NOMO-1 treated with dmso at 0.1 percent for 144 hours (cell line): ENCODE data around the gene GALNT9.

Experiments used
- DNase-seq: peaks from one replicate; lab custom pipeline; 2025; ENCODE audit not compliant: unreplicated experiment; lab: John Stamatoyannopoulos, UW

GALNT9 gene

DNA sequence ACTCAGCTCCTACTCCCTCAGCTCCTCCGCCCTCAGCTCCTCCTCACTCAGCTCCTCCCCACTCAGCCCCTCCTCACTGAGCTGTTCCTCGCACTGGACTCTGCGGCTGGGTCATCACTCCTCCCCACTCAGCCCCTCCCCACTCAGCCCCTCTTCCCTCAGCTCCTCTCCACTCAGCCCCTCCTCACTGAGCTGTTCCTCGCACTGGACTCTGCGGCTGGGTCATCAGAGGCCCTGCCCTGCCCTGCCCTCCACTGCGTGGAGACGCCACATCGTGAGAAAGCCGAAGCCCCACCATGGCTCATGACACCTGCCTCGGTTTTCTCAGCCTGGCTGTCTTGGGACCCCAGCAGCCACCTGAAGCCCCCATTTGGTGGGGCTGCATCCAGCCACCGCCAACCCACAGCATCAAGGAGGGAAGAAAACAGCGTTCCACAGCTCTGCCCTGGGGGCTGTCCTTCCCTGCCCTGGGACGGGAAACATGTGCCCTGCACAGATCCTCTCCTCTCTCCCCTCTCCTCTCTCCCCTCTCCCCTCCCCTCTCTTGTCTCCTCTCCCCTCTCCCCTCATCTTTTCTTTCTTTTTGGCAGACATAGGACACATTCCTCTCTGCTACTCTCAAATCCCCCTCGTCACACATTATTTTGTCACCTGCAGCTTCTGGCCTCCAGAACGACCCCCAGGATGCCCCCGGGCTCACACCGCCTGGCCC is 167.4 kb downstream of the GALNT9 start:
- DNase-seq: no peak

DNA sequence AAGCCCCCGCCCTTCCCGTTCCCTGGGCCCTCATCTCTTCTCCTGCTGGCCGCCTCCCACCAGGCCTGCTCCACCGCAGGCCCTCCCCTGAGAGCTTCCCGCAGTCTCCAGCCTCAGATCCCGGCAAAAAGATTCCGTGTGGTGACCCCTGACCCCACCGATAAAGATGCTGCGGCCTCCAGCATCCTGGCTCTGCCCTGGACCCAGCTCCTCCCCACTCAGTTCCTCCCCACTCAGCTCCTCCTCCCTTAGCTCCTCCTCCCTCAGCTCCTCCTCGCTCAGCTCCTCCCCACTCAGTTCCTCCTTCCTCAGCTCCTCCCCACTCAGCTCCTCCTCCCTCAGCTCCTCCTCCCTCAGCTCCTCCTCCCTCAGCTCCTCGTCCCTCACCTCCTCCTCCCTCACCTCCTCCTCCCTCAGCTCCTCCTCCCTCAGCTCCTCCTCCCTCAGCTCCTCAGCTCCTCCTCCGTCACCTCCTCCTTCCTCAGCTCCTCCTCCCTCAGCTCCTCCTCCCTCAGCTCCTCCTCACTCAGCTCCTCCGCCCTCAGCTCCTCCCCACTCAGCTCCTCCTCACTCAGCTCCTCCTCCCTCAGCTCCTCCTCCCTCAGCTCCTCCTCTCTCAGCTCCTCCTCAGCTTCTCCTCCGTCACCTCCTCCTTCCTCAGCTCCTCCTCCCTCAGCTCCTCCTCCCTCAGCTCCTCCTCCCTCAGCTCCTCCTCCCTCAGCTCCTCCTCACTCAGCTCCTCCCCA is 168.2 kb downstream of the GALNT9 start:
- DNase-seq: no peak

- DNase-seq: no peak
Measured at GRCh38 chr12:132160601-132161035, 168.8 kb downstream of the GALNT9 start.

DNA sequence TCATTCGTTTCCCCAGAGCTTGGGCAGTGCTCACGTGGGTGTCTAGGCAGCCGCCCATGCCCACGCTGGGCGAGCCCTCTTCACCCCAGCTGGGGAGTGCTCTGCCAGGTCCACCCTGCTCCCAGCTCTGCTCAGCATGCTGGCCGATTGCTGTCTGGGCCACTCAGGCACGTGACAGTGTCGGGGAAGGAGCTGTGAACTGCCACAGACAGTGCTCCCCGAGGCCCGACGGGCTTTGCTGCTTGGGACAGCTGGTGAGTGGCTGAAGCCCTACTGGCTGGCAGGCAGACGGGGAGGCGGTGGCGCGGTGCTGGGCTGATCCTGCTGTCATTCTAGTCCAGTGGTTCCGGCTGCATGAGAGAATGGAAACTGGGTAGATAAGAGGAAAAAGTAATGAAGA is 169.4 kb downstream of the GALNT9 start:
- no peak for DNase-seq

GRCh38 chr12:132159555-132160003 is 169.8 kb downstream of the GALNT9 start:
- no peak for DNase-seq

DNA sequence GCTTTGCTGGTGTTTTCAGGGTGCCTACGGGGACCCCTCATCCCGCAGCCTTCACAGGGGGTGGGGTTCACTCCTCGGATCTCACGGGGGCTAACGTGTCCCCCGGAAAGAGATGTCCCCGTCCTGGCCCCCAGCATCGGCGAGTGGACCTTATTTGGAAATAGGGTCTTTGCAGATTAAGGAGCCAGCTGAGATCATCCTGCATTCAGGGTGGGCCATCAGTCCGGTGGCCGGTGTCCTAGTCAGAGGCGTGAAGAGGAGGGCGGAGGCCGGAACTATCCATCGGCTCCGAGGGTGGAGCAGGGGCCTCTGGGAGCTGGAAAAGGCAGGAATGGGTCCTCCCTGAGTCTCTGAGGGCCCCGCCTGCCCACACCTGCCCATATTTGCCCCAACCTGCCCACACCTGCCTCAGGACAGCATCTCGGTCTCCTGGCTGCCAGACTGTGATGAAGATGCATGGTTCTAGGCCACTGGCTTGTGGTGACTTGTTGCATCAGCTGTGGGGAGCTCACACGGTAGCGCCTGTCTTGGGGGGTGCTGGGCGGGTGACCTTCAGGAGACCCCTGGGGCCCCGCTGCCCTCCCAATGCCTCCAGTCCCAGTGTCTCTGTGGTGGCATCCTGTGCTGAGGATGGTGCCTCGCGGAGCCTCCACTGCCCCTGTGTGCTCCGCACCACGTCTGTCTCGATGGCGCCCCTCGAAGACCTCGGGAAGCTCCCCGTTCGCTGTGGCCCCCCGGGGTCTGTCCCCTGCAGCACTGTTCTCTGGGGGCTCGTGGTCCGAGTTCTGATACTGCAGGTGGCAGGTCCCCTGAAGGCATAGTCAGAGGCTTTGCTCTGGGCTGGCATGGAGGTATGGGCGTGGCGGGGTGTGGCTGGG is 170.5 kb downstream of the GALNT9 start:
- DNase-seq: no peak

DNA sequence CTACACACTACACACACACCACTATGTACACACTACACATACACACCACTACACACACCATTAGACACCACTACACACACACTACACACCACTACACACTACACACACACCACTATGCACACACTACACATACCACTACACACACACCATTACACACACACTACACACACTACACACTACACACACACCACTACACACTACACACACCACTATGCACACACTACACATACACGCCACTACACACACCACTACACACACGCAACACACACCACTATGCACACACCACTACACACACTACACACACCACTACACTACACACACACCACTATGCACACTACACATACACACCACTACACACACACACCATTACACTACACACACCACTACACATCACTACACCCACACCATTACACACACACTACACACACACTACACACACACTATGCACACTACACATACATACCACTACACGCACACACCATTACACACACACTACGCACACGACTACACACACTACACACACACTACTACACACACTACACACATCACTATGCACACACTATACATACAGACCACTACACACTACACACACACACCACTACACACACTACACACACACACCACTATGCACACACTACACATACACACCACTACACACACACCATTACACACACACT is 171.5 kb downstream of the GALNT9 start:
- no peak for DNase-seq

DNA sequence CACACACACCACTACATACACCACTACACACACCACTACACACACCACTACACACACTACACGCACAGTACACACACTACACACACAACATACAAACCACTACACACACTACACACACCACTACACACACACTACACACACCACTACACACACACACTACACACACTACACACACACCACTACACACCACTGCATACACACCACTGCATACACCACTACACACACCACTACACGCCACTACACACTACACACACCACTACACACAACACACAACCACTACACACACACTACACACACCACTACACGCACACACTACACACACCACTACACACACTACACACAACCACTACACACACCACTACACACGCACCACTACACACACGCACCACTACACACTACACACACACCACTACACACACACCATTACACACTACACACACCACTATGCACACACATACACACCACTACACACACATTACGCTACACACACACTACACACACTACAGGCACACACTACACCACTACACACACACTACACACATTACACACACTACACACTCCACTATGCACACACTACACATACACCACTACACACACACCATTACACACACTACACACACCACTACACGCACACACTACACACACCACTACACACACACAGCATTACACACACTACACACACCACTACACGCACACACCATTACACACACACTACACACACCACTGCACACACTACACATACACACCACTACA is 172.6 kb downstream of the GALNT9 start:
- no peak for DNase-seq

DNA sequence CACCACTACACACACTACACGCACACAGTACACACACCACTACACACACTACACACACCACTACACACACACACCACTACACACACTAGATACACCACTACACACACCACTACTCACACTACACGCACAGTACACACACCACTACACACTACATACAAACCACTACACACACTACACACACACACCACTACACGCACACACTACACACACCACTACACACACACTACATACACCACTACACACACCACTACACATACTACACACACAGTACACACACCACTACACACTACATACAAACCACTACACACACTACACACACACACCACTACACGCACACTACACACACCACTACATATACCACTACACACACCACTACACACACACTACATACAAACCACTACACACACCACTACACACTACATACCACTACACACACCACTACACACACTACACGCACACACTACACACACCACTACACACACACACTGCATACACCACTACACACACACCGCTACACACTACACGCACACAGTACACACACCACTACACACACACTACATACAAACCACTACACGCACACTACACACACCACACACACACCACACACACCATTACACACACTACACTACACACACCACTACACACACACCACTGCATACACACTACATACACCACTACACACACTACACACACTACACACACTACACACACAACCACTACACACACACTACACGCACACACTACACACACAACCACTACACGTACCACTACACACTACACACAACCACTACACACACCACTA is 173.4 kb downstream of the GALNT9 start:
- DNase-seq: no peak

DNA sequence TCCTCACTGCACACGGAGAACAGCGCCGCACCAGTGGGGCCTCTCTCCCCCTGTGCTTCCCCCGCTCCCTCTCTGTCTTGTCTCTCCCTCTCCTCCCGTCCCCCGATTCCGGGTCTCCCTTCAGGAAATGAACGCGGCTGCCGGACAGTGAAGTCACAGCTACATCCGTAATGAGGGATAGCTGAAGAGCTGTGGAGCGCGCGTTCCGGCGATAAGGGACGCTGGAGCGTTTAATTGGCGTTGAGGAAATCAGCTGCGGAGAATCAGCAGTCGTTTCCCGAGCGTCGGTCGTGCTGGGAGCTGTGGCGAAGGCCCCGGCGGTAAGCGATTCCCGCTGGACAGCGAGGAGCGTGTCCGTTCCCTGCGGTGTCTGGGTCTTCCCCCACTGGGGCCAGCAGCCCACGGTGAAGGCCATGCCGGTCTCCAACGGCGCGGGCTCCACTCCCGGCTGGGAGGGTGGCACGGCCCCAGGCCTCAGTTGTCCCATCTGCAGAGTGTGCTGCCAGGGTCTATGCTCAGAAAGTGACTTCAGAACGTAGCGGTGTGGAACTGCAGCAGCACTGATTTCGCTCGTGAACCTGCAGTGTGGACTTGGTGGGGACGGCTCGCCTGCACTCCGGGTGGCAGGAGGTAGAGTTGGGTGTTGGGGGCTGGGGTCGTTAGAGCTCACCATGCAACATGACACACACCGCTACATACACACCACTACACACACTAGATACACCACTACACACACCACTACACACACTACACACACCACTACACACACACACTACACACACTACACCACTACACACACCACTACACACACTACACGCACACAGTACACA is 174.2 kb downstream of the GALNT9 start:
- no peak for DNase-seq

DNA sequence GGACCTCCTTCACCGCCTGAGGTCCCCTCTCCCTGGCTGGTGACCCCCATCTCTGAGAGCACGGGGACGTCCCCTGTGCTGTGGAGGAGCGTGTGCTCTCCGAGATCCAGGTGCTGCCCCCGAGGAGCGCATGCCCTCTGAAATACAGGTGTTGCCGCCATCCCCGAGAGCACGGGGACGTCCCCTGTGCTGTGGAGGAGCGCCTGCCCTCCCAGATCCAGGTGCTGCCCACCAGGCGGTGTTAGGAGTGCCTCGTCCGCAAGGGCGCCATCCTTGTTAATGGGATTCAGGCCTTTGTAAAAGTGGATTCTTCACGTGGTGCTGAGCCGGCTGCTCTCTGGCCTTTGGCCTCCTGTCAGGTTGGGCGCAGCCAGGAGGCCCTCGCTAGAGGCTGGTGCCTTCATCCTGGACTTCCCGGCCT is 175.0 kb downstream of the GALNT9 start:
- no peak for DNase-seq

DNA sequence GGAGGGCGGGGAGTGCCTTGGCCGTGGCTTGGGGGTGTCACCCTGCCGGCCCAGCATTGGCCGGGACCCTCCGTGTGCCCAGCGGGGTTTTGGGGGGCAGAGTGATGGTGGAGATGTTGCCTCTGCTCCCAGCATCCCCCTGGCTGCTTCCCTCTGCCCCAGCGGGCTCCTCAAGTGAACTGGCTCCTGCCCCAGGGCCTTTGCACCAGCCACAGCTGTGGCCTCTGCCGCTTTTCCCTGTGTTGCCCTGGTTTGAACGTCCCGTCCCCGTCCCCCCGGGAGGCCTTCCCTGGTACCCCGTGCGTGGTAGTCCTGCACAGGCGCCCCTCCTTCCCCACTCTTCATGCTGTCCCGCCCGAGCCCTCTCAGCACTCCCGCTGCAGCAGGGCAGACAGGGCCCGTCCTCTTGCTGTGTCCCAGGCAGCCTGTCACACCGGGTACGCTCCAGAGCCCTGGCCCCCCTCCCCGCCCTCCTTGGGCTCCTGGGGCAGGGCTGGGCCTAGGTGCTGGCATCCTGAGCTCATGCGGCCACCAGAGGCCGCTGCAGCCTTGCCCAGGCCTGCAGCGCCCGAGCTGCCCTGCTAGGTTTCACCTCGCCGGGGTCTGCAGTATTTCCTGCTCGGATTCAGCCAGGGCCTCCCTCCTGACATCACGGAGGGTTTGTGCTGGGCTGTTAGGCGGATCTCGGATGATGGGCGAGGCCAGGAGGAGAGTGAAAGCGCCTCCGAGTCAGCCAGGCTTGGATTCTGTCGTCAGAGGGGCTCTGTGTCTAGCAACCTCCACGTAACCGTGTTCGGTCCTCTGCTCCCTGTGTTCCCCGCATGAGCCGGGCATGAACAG is 175.7 kb downstream of the GALNT9 start:
- DNase-seq: peak; percentile 51

GRCh38 chr12:132152953-132153352 is 176.4 kb downstream of the GALNT9 start:
- DNase-seq: no peak

- DNase-seq: no peak
Measured at GRCh38 chr12:132152411-132152821, 177.0 kb downstream of the GALNT9 start.

- DNase-seq: no peak
Measured at GRCh38 chr12:132151766-132152410, 177.5 kb downstream of the GALNT9 start.

GRCh38 chr12:132151145-132151765 is 178.1 kb downstream of the GALNT9 start:
- no peak for DNase-seq

DNA sequence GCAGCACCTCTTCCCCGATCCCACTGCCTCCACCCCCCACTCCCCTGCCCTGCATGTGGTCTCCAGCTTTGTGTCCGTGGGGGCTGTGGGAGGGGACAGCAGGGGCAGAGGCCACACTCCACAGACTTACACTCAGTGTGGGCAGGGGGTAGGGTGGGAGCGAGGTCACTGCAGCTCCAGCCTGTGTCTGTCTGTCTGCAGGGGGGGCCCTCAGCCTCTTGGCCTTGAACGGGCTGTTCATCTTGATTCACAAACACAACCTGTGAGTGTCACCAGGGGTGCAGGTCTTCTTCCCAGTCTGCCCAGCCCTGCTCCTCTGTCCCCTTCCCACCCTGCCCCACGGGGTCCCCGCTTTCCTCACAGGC is 178.6 kb downstream of the GALNT9 start:
- DNase-seq: no peak
